H9 (cell line): ENCODE results near the gene BAIAP2L1. TPM values are rescaled to one million over a fixed set of nuclear protein-coding genes. Genes with fewer than 3 reads are reported as not detected.

Source experiments
- DNase-seq: peaks from one replicate; pipeline ENCODE4 v3.0.0-alpha.2; 2017
- H2AFZ ChIP-seq: one replicate; pipeline ENCODE4 v1.6.1; 2013; ENCODE audit warnings: mild to moderate bottlenecking, low read length, control low read depth, moderate library complexity
- H2AK5ac ChIP-seq: 2 replicates; pipeline ENCODE4 v1.6.1; 2013; ENCODE audit warnings: low read length, control low read depth, mixed read lengths; ENCODE audit not compliant: insufficient read length
- H2BK120ac ChIP-seq: one replicate; pipeline ENCODE4 v1.6.1; 2013; ENCODE audit warnings: low read depth, mild to moderate bottlenecking, low read length, control low read depth, inconsistent platforms; ENCODE audit not compliant: poor library complexity, severe bottlenecking
- H2BK12ac ChIP-seq: 2 replicates; pipeline ENCODE4 v1.6.1; 2013; ENCODE audit warnings: low read length, control low read depth, mixed read lengths, low read depth; ENCODE audit not compliant: insufficient read length
- H2BK15ac ChIP-seq: 2 replicates; pipeline ENCODE4 v1.6.1; 2013; ENCODE audit warnings: low read depth, low read length, control low read depth
- H2BK20ac ChIP-seq: one replicate; pipeline ENCODE4 v1.6.1; 2013; ENCODE audit warnings: low read depth, mild to moderate bottlenecking, low read length, control low read depth, inconsistent platforms; ENCODE audit not compliant: poor library complexity, severe bottlenecking
- H2BK5ac ChIP-seq: 2 replicates; pipeline ENCODE4 v1.6.1; 2013; ENCODE audit warnings: low read length, control low read depth, mixed read lengths; ENCODE audit not compliant: insufficient read length
- H3K14ac ChIP-seq: 2 replicates; pipeline ENCODE4 v1.6.1; 2013; ENCODE audit warnings: low read length, control low read depth; ENCODE audit not compliant: insufficient read depth
- H3K18ac ChIP-seq: 2 replicates; pipeline ENCODE4 v1.6.1; 2013; ENCODE audit warnings: low read depth, mild to moderate bottlenecking, mixed read lengths, low read length, control low read depth; ENCODE audit not compliant: insufficient read length
- H3K23ac ChIP-seq: 2 replicates; pipeline ENCODE4 v1.6.1; 2013; ENCODE audit warnings: low read length, control low read depth, mixed read lengths, low read depth; ENCODE audit not compliant: insufficient read length
- H3K23me2 ChIP-seq: 2 replicates; pipeline ENCODE4 v1.6.1; 2013; ENCODE audit warnings: low read depth, mild to moderate bottlenecking, mixed read lengths, low read length, control low read depth; ENCODE audit not compliant: insufficient read length, poor library complexity, severe bottlenecking
- H3K27ac ChIP-seq: 2 replicates; pipeline ENCODE4 v1.5.1; 2013; ENCODE audit warnings: low read length, control low read depth, mixed read lengths, low read depth; ENCODE audit not compliant: insufficient read length
- H3K27me3 ChIP-seq: 2 replicates; pipeline ENCODE4 v1.6.1; 2013; ENCODE audit warnings: low read length, control low read depth, inconsistent platforms; ENCODE audit not compliant: insufficient read depth
- H3K4ac ChIP-seq: 2 replicates; pipeline ENCODE4 v1.6.1; 2013; ENCODE audit warnings: low read depth, mild to moderate bottlenecking, control low read depth, inconsistent platforms, low read length, moderate library complexity
- H3K4me1 ChIP-seq: 2 replicates; pipeline ENCODE4 v1.6.1; 2013; ENCODE audit warnings: low read length, control low read depth, inconsistent platforms; ENCODE audit not compliant: insufficient read depth
- H3K4me2 ChIP-seq: 2 replicates; pipeline ENCODE4 v1.6.1; 2013; ENCODE audit warnings: low read length, control low read depth, mixed read lengths; ENCODE audit not compliant: insufficient read length, insufficient read depth
- H3K56ac ChIP-seq: 2 replicates; pipeline ENCODE4 v1.6.1; 2013; ENCODE audit warnings: low read depth, mild to moderate bottlenecking, mixed read lengths, low read length, control low read depth; ENCODE audit not compliant: insufficient read length
- H3K79me1 ChIP-seq: 2 replicates; pipeline ENCODE4 v1.6.1; 2013; ENCODE audit warnings: low read depth, mild to moderate bottlenecking, moderate library complexity, low read length, control low read depth, inconsistent platforms; ENCODE audit not compliant: insufficient read depth, poor library complexity, severe bottlenecking
- H3K79me2 ChIP-seq: 2 replicates; pipeline ENCODE4 v1.6.1; 2013; ENCODE audit warnings: low read length, control low read depth, inconsistent platforms; ENCODE audit not compliant: insufficient read depth
- H3K9ac ChIP-seq: 2 replicates; pipeline ENCODE4 v1.6.1; 2013; ENCODE audit warnings: low read length, control low read depth, mixed read lengths; ENCODE audit not compliant: insufficient read length; ENCODE audit errors: extremely low read depth
- H3K9me3 ChIP-seq: one replicate; pipeline ENCODE4 v1.6.1; 2013; ENCODE audit warnings: low read depth, low read length, inconsistent platforms; ENCODE audit not compliant: control insufficient read depth
- H3T11ph ChIP-seq: one replicate; pipeline ENCODE4 v1.6.1; 2013; ENCODE audit warnings: mild to moderate bottlenecking, low read length, control low read depth, inconsistent platforms
- H4K20me1 ChIP-seq: one replicate; pipeline ENCODE4 v1.6.1; 2013; ENCODE audit not compliant: control insufficient read depth, insufficient read length, insufficient read depth
- H4K5ac ChIP-seq: 2 replicates; pipeline ENCODE4 v1.6.1; 2013; ENCODE audit warnings: low read depth, mild to moderate bottlenecking, mixed read lengths, low read length, control low read depth; ENCODE audit not compliant: insufficient read length
- H4K8ac ChIP-seq: replicated peaks from 2 replicates; pipeline ENCODE4 v1.6.1; 2013; ENCODE audit warnings: low read length, control low read depth, mixed read lengths, low read depth; ENCODE audit not compliant: insufficient read length
- H4K91ac ChIP-seq: 2 replicates; pipeline ENCODE4 v1.6.1; 2013; ENCODE audit warnings: low read depth, mild to moderate bottlenecking, moderate library complexity, mixed read lengths, low read length, control low read depth; ENCODE audit not compliant: insufficient read length
- H3K27ac Mint-ChIP-seq, 3 experiments: 2 replicates in 2 of 3; 3 replicates in 1 of 3; pipeline ENCODE4 v1.8.0; 2020 to 2021; ENCODE audit warnings: mixed read lengths in 3 of 3, mild to moderate bottlenecking in 1 of 3, moderate library complexity in 1 of 3
- H3K27me3 Mint-ChIP-seq: 2 replicates; pipeline ENCODE4 v1.8.0; 2021; ENCODE audit warnings: low read depth, mild to moderate bottlenecking, moderate library complexity, mixed read lengths
- H3K36me3 Mint-ChIP-seq, 3 experiments: 2 replicates in 2 of 3; 3 replicates in 1 of 3; pipeline ENCODE4 v1.8.0; 2020 to 2021; ENCODE audit warnings: low read depth in 3 of 3, mixed read lengths in 3 of 3; ENCODE audit not compliant: insufficient read depth in 1 of 3
- H3K4me1 Mint-ChIP-seq, 2 experiments: 2 replicates each; pipeline ENCODE4 v1.8.0; 2020; ENCODE audit warnings: mixed read lengths in 2 of 2
- H3K4me3 Mint-ChIP-seq, 2 experiments: 2 replicates in 1 of 2; 3 replicates in 1 of 2; pipeline ENCODE4 v1.8.0; 2020 to 2021; ENCODE audit warnings: mild to moderate bottlenecking in 2 of 2, mixed read lengths in 2 of 2, moderate library complexity in 1 of 2
- H3K9me3 Mint-ChIP-seq, 2 experiments: 2 replicates in 1 of 2; 3 replicates in 1 of 2; pipeline ENCODE4 v1.8.0; 2020; ENCODE audit warnings: mild to moderate bottlenecking in 2 of 2, mixed read lengths in 2 of 2, moderate library complexity in 1 of 2
- WGBS: extraction: QIAGEN DNeasy Blood & Tissue Kit; methylation state at CpG from one replicate; pipeline ENCODE4 v1.1.7; 2013; ENCODE audit warnings: missing lambda C conversion rate, low lambda C conversion rate, mixed read lengths; ENCODE audit not compliant: insufficient read length; ENCODE audit errors: extremely low coverage; 5-methylcytosine and 5-hydroxymethylcytosine counted together
- total RNA-seq: library from RNA; stranded (reverse); gene quantifications from 2 replicates; pipeline ENCODE4 v1.2.1, GENCODE V29; 2021
- TF ChIP-seq, protein P1 (sequence below): fragments of 200-600 bp; sonication (generic); conservative IDR thresholded peaks from 3 replicates; pipeline ENCODE4 v1.8.0; 2021; ENCODE audit warnings: antibody characterized with exemption, mild to moderate bottlenecking

The BAIAP2L1 gene
- total RNA-seq, 1 experiment from 2014 or later: 25.9 TPM

- H2BK12ac ChIP-seq: no peak overlapping the region
- H3K4me2 ChIP-seq: no peak overlapping the region
- no peak overlapping the region for H4K91ac ChIP-seq
- no peak overlapping the region for H2AK5ac ChIP-seq
- H2BK5ac ChIP-seq: no peak overlapping the region
- H3K23me2 ChIP-seq: peaks cover 11% of the 10 kb centered on the region
- WGBS: no CpG with 5 or more reads among the region's 20 CpGs
- H3K36me3 Mint-ChIP-seq: peaks cover 6 to 18% (median 17%) of the 10 kb centered on the region in 3 experiments
- TF ChIP-seq, protein P1, sequence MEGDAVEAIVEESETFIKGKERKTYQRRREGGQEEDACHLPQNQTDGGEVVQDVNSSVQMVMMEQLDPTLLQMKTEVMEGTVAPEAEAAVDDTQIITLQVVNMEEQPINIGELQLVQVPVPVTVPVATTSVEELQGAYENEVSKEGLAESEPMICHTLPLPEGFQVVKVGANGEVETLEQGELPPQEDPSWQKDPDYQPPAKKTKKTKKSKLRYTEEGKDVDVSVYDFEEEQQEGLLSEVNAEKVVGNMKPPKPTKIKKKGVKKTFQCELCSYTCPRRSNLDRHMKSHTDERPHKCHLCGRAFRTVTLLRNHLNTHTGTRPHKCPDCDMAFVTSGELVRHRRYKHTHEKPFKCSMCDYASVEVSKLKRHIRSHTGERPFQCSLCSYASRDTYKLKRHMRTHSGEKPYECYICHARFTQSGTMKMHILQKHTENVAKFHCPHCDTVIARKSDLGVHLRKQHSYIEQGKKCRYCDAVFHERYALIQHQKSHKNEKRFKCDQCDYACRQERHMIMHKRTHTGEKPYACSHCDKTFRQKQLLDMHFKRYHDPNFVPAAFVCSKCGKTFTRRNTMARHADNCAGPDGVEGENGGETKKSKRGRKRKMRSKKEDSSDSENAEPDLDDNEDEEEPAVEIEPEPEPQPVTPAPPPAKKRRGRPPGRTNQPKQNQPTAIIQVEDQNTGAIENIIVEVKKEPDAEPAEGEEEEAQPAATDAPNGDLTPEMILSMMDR: no peak
- H4K8ac ChIP-seq: no peak overlapping the region
- no peaks in the 10 kb centered on the region for H3K27me3 ChIP-seq
- no peak overlapping the region for H2BK20ac ChIP-seq
- H3K9me3 Mint-ChIP-seq: no peaks in the 10 kb centered on the region
- H3K27ac ChIP-seq: no peak overlapping the region
- H2BK15ac ChIP-seq: no peak overlapping the region
- no peak overlapping the region for H3K18ac ChIP-seq
- H3K14ac ChIP-seq: no peak overlapping the region; the same call in 1 of the 2 replicates
- H3K4me1 ChIP-seq: no peaks in the 10 kb centered on the region; the same call in 1 of the 2 replicates
- H3T11ph ChIP-seq: no peak overlapping the region
- peak overlapping the region in 1 of 3 experiments; percentile 96; a peak in 2 of 7 replicates for H3K27ac Mint-ChIP-seq
- no peak overlapping the region for H3K4ac ChIP-seq
- no peak overlapping the region for H4K5ac ChIP-seq
- no peak overlapping the region for H2BK120ac ChIP-seq
- H3K79me2 ChIP-seq: peaks cover 2% of the 10 kb centered on the region; the same call in 1 of the 2 replicates
- H3K23ac ChIP-seq: no peak overlapping the region
- H3K4me3 Mint-ChIP-seq: peak overlapping the region in 1 of 2 experiments; percentile 17; a peak in 2 of 5 replicates
- peak; percentile 43 for DNase-seq
- H3K9me3 ChIP-seq: no peaks in the 10 kb centered on the region
- no peaks in the 10 kb centered on the region; the same call in 1 of the 2 replicates for H3K27me3 Mint-ChIP-seq
- peaks cover 6% of the 10 kb centered on the region for H3K79me1 ChIP-seq
- peaks cover 30 to 37% of the 10 kb centered on the region in 2 experiments for H3K4me1 Mint-ChIP-seq
- no peak overlapping the region for H3K9ac ChIP-seq
- H4K20me1 ChIP-seq: no peaks in the 10 kb centered on the region
- H3K56ac ChIP-seq: no peak overlapping the region
- no peak overlapping the region for H2AFZ ChIP-seq
These were observed 116.4 kb downstream of the BAIAP2L1 start for GRCh38 chr7:98284335-98285036.
